GM18870 (cell line): ENCODE results near the gene BPIFB1.

Source experiments
- ATAC-seq: cut with Tn5 transposase; IDR thresholded peaks from one replicate; pipeline ENCODE4 v1.9.1; 2021; ENCODE audit warnings: moderate library complexity; ENCODE audit not compliant: unreplicated experiment

BPIFB1 gene

DNA sequence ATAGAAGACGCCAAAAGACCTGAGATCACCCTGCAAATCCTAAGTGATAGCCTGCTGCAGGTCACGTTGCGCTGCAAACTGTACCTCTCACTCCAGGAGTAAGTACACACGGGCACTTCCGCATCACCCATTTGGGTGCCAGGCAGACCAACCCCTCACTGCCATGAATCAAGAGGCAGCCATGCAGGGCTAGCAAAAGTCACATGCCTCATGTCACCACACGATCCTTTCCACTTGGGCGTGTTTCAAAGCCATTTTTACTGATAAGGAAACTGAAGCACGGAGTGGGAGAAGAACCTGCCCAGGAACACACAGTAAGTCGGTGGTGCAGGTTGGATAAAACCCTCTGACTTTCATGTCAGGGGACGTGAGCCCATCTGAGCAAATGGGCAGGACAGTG is 37.0 kb downstream of the BPIFB1 start:
- ATAC-seq: no peak

DNA sequence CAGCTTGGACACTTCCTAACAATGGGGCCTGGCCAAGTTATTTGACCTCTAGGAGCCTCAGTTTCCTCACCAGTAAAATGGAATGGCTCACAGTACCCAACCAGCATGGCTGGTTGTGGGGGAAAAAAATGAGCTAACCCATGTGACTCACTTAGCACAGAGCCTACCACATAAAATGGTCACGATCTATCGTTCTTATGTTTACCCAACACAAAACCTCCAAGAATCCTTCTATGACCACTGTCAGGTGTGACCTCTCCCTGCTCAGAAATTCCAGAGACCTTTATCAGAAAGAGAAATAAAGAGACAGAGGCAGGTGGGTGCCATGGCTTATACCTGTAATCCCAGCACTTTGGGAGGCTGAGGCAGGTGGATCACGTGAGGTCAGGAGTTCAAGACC is 39.4 kb downstream of the BPIFB1 start:
- no peak for ATAC-seq

DNA sequence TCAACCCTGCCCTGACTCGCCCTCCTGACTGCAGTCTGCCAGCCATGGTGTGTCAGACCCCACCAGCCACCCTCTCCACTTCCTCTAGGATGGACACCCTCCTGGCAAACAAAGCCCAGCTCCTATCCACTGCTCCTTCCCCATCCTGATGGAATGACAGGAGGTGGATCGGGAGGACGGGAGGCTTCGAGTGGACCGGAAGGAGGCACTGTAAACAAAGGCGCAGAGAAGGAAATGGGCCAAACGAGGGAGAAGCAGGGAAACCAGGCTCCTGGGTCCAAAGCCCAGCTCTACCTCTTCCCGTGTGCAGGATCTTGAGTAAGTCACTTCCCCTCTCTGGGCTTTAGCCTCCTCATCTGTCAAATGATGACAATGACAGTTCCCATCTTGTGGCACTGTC is 40.2 kb downstream of the BPIFB1 start:
- ATAC-seq: no peak

DNA sequence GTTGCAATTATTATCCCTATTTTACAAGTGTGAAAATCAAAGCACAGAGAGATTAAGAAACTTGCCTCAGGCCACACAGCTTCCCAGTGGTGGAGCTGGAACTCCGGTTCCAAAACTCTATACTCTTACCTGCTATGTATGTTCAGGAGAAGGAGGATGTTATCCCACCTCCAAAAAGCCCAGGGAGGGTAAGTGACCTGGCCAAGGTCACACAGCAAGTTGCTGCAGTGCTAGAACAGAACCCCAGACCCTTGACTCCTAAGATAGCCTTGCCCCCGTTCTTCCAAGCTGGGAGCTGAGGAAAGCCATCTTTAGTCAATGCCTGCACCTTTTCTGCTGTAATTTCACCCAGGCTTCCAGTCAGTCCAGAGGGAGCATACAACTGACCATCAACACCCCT is 42.3 kb downstream of the BPIFB1 start:
- ATAC-seq: no peak

DNA sequence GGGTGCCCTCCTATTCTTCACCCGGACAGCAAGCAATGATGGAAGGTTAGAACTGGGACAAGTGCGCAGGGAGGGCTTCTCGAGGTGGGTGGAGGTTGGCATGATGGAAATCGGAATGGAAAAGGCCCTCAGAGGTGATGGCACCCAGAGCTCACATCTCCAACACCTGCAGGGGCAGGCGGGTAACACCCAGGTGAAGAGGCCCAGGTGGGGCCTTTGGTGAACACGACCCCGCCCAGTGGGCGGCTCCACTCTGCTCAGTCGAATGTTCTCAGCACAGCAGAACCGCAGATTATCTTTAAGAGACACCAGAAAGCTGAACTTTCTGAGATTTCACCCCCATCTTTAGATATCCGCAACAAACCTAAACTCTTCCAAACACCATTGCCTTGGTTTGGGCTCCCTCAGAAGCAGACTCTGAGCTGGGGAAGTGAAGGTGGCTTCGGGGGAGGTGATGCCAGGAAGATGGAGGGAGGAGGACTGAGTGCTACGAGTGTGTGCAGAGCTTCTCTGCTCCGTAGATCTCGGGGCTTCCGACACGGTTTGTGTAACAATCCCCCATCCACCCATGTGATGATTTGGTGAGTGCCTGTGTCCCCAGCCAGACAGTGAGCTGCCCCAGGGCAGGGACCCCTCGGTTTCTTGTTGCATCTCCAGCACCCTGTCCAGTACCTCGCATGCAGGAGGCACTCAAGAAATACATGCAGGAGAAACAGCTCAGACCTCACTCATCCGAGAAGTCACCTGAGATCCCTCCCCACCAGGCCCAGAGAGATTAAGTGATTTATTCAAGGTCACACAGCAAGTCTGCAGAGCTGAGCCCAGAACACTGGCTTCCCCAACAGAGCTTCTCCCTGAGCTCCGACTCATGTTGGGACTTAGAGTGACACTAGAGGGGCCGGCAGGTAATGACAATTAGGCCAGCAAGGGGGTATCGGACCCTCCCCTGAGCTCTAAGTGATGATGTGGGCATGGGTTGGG is 45.4 kb downstream of the BPIFB1 start:
- no peak for ATAC-seq

DNA sequence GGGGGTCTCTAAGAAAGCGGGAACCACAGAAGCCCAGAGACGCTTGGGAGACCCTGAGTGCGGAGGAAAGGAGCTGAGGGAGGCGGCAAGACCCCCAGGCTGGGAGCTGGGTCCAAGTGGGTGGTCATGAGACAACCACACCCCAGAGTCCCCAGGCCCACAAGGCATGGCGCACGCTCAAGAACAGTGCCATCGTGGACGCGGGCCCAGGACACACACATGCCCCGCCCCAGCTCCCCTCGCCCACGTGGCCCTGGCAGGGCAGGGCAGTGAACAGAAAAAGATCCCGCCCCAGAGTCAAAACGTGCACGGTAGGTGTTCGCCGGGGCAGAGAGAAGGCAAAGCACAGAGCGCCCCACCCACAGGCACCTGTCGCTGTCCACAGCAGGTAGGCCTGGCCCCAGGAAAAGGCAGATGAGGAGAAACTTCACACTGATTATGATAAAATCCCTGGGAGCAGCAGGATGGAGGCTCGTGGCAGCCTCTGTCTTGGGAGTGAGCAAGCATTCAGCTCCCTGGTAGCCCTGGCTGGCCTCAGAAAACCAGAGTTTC is 50.0 kb downstream of the BPIFB1 start:
- ATAC-seq: no peak

DNA sequence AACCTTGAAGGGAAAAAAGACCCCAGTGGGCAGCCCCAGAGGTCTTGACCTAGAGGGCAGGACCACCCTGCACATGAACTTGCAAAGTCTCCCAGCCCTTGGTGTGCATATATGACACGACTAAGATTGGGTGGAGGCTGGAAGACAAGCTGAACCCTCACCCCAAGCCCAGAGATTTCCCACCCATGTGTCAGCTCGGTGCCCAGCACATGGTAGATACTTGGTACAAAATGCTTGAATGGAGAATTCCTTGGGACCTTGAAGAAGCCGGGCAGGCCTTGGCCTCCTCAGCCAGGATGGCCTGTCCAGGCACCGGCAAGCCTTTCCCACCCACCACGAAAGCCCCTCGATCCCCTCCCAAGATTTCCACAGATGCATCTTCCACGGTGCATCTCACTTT is 50.6 kb downstream of the BPIFB1 start:
- ATAC-seq: no peak

DNA sequence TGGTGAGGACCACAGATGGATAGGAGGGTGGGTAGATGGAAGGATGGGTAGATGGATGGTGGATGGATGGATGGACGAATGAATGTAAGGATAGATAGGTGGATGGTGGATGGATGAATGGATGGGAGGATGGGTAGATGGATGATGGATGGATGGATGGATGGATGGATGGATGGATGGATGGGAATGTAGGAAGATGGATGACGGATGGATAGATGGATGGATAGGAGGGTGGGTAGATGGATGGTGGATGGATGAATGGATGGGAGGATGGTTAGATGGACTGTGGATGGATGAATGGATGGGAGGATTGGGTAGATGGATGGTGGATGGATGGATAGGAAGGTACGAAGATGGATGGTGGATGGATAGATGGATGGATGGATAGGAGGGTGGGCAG is 51.1 kb downstream of the BPIFB1 start:
- ATAC-seq: no peak

DNA sequence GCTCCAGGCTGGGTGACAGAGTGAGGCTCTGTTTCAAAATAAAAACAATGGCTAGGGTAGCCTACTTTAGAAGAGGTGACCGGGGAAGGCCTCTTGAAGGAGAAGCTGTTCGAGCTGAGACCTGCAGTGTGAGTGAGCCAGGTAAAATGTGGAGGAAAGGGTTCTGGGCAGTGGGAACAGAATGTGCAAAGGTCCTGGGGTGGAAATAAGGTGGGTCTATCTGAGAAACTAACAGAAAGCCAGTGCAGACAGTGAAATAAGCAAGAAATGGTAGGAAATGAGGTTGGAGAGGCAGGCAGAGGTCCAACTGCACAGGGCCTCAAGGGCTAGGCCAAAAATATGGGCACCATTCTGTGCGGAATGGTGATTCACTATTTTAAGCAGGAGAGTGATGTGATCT is 53.4 kb downstream of the BPIFB1 start:
- no peak for ATAC-seq

DNA sequence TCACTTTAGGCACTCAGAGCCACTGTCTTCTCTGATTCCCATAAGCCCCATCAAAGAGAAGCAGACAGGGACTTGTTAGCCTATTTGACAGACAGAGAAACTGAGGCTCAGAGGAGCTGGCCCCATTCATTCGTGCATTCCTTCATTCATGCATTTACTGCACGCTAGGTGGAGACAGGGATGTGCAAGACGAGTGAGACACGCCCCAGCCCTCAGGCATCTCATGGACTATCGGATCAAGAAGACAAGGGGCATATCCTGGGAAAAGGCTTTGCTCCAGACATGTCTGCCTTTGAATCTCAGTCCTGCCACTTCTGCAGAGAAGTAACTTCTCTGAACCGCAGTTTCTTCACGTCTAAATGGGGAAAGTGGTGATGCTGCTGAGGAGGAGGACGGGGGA is 54.1 kb downstream of the BPIFB1 start:
- no peak for ATAC-seq

DNA sequence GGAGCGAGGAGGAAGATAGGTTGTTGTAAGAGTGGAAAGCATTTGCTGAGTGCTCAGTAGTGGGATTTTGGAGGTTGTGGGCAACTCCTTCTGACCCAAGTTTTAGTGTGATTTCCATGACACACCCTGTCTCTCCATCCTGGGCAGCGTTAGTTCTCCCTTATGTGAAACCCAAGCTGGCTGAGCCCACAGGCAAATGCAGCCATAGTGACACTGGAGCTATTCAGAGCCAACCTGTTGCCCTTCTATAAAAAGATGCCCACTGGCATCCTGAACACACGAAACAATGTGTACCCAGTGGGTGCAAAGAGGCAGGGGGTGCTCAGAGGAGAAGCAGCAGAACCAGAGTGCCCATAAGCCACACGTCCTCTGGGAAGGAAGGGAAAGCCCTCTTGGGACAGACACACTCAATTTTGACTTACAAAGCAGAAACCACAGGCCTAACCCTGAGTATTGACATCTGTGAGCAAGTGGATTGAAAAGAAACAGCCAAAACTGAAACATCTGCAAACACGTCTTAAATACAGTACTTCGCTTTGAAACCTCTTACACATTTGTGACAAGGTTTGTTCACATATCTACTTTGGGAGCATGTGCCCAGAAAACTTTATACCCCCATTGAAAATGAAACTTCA is 54.6 kb downstream of the BPIFB1 start:
- ATAC-seq: no peak

DNA sequence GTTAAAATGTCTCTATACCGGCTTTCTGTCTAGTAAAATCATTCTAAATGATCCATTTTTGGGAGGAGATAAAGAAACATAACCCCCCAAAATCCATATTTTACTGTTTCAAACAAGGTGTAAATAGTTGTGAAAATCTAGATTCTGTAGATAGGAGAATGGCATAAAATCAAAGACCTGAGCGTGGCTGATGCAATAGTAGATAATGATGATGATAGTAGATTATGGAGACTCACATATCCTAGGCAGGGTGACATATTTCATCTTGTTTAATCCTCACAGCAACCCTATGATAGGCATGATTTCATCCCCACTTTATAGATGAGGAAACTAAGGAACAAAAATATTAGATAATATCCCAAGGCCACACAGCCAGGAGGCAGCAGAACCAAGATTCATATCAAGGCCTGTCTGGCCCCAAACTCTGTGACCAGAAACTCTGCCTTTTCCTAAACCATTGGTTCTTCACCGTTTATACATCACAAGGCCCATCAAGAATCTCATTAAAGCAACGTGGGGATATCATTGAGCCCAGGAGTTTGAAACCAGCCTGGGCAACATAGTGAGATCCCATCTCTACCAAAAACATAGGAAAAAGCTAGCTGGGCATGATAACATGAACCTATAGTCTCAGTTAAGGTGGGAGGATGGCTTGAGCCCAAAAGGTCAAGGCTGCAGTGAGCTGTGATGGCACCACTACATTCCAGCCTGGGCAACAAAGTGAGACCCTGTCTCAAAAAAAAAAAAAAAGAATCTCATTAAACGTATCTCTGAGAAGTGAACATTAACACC is 55.6 kb downstream of the BPIFB1 start:
- no peak for ATAC-seq

DNA sequence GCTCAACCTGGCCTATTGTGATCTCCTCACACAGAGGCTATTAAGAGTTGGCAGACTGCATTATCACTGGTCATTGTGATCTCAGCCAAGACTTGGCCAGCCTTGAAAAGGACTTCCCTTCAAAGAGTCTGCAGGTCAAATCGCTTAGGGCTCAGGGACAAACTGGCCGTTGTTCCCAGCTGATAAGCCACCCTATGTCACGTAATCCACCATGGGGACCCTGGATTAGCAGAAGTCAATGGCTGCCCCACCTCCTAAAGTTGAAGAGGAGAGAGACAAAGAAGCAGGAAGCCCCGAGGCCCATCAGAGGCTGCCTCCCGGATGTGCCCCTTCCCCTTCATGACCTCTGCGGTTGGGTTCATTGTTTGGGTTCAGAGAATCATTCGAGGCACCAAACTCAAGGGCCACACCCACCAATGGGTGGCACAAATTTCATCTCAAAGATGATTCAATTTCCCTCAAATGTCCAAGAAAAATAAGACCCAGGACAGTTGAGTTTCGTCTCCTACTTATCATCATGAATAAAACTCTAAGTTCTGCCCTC is 56.6 kb downstream of the BPIFB1 start:
- no peak for ATAC-seq

DNA sequence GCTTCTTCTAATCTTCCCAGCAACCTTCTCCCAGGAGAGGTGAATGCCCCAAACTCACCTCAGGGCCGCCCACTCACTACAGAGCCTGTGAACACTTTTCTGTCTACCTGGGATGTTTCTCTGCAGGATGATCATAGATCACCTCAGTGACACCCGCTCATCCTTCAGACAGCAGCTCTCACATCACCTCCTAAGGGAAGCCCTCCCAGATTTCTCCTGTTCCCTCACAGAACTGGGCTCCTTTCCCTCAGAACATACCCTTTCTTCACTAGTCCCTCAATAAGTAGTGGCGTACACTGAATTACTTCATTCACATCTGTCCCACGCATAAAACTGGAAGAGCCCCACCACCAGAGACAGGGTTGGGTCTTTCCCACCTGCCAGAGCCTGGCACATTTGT is 60.5 kb downstream of the BPIFB1 start:
- ATAC-seq: no peak

DNA sequence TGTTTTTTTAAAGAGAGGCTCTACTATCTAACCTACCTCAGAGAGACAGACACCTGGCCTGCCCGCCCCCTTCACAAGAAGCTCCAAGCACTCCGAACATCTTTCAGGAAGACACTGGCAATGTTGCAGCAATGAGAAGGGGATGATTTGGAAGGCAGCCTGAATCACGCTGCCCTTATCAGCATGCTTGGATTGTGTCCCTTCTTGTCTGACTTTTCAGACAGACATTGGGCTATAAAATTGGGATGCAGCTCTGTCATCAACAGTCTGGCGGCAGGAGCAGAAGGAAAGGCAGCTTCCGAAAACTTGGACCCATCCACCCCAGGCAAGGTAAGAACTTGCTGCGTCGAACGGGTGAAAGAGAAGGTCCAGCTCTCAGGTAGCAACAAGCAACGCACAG is 62.3 kb downstream of the BPIFB1 start:
- ATAC-seq: no peak

DNA sequence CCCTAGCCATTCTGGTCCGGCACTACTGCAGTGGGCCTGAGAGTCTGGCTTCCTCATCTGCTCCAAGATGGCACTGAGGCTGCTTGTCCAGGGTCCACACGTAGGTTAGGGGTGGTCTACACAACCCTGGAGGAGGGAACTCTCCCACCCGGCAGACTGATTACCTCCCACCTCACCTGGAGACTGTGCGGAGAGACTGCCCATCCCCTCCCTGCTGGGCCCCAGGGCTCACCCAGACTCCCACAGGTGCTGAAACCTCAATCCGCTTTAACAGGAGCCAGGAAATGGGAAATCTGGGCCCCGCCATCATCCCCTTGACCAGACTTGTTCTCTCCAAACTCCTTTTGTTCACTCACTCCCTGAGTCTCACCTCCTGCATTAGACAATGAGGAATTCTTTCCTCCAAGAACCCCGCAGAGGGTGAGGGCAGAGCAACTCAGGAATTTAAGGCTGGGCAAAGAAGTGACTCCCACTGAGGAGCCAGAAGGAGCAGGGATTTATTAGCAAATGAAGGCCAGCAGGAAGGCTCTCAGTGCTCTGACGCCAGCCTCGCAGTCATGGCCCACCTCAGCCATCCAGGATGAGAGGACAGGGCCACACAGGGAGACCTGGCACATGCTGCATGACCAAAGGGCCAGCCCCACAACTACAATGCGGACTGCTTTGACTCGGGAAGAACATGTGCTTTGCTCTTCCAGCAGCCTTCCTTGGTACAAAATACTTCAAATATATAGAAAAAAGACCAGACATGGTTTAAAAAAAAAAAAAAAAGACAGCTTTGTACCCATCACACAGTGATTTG is 65.3 kb downstream of the BPIFB1 start:
- no peak for ATAC-seq

DNA sequence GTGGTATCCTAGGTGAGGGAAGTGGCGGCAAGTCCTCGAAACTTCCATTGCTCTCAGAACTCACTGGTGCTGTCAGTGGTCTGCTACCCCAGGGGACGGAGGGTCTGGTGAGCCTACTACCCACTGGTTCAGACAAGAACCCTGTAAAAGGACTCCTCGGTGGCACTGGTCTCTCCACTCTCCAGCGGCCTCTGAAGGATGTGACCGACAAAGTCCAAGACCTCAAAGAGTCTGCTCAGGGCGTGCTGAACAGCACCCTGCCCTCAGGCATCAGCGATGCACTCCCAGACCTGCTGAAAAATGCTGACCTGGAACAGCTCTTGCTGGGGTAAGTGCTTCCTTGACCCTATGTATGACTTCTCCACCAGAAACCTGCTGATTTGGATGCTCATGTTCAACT is 66.5 kb downstream of the BPIFB1 start:
- no peak for ATAC-seq

DNA sequence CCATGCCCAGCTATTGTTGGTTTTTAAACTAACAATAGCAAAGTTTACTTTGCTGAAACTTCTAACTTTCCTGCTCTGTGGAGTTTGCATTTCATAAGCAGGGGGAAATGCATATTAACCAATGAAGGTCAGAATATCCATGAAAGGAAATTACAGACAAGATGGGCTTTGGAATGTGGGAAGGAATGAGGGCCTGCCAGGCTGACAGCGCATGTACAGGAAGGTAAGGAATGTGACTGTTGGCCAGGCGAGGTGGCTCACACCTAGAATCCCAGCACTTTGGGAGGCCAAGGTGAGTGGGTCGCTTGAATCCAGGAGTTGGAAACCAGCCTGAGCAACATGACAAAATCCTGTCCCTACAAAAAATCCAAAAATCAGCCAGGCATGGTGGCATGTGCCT is 68.7 kb downstream of the BPIFB1 start:
- no peak for ATAC-seq

DNA sequence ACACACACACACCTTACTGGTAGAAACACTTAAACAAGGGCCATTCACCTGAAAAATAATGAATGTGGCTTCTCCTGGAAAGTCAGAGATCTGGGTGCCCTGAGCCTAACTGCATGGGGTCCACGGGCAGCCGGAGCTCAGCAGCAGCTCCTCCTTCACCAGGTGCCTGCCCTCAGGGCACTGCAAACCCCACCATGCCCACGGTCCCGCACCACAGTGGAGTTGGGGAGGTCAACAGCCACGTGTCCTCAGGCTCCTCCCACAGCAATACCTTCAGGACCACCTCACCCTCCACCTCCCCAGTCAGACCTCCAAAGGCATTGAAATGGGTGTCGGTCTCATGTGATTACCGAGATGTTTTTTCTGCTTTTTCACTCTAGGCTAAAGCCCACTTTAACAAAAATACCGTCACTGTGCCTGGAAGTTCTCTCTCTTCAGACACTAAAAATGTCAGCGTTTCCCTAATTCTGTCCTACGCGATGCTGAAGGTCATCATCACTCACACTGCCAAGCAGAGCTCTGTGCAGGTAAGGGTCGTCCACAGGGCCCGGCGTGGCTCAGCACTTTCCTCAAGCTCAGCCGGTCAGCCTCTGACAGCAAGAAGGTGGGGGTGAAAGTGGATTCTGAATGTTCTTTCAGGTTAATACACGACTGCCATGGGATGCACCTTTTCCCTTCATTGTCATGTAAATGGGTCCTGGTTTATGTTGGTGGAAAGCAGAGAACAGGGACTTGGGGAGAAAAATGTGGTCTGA is 69.4 kb downstream of the BPIFB1 start:
- no peak for ATAC-seq

DNA sequence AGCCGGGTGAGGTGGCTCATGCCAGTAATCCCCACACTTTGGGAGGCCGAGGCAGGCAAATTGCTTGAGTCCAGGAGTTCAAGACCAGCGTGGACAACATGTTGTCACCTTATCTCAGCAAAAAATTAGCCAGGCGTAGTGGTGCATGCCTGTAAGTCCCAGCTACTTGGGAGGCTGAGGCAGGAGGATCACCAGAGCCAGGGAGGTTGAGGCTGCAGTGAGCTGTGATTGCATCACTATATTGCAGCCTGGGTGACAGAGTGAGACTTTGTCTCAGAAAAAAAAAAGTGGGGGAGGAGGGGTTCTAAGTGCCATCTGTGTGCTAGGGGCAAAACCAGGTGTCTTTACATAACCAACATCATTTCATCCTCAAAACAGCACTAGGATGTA is 70.0 kb downstream of the BPIFB1 start:
- ATAC-seq: no peak
